Parathyroid adenoma (tissue), 2 donors: Measurements from ENCODE around the gene TCF3.

Source experiments
- H2AFZ ChIP-seq: fragments of 300-600 bp; sonication (generic); one replicate; pipeline ENCODE4 v1.7.0; 2017; ENCODE audit warnings: antibody characterized with exemption, mild to moderate bottlenecking
- H3K27ac ChIP-seq: fragments of 300-600 bp; sonication (generic); one replicate; pipeline ENCODE4 v1.7.0; 2017
- H3K27me3 ChIP-seq: fragments of 300-600 bp; sonication (generic); one replicate; pipeline ENCODE4 v1.7.0; 2017; ENCODE audit warnings: low read length; ENCODE audit not compliant: control insufficient read depth, insufficient read depth
- H3K36me3 ChIP-seq: fragments of 300-600 bp; sonication (generic); one replicate; pipeline ENCODE4 v1.7.0; 2017; ENCODE audit warnings: low read length; ENCODE audit not compliant: control insufficient read depth, insufficient read depth
- H3K4me1 ChIP-seq: fragments of 300-600 bp; sonication (generic); one replicate; pipeline ENCODE4 v1.7.0; 2017; ENCODE audit warnings: control low read depth
- H3K4me2 ChIP-seq: fragments of 300-600 bp; sonication (generic); one replicate; pipeline ENCODE4 v1.7.0; 2017; ENCODE audit warnings: low read length
- H3K4me3 ChIP-seq: fragments of 300-600 bp; sonication (generic); one replicate; pipeline ENCODE4 v1.7.0; 2017; ENCODE audit warnings: low read depth, low read length
- H3K79me2 ChIP-seq: fragments of 300-600 bp; sonication (generic); one replicate; pipeline ENCODE4 v1.7.0; 2017; ENCODE audit warnings: control low read depth
- H3K9ac ChIP-seq: fragments of 300-600 bp; sonication (generic); one replicate; pipeline ENCODE4 v1.7.0; 2017; ENCODE audit warnings: mild to moderate bottlenecking
- H3K9me3 ChIP-seq: fragments of 300-600 bp; sonication (generic); one replicate; pipeline ENCODE4 v1.7.0; 2017; ENCODE audit warnings: low read length; ENCODE audit not compliant: control insufficient read depth
- CTCF ChIP-seq: fragments of 300-600 bp; sonication (generic); IDR thresholded peaks from one replicate; pipeline ENCODE4 v1.7.0; 2017; ENCODE audit warnings: antibody characterized with exemption, mild to moderate bottlenecking
- donor health status: primary hyperparathyroidism.

Gene TCF3

DNA sequence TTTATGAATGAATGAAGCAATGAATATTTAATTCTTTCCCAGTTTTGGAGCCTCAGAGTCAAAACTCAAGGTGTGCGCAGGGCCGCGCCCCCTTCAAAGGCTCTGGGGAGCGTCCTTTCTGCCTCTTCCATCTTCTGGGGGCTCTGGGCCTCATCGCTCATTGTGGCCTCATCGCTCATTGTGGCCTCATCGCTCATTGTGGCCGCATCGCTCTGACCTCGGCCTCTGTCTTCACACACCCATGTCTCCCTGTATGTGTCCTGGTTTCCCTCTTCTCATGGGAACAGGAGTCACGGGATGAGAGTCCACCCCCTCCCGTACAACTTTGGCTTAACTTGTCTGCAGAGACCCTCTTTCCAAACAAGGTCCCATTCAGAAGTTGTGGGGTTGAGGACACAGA lies 81.1 kb downstream of the TCF3 start:
- H3K9me3 ChIP-seq: no peaks in the 10 kb centered on the region
- no peak overlapping the region for H3K9ac ChIP-seq
- no peak overlapping the region for H2AFZ ChIP-seq
- H3K27me3 ChIP-seq: no peaks in the 10 kb centered on the region
- H3K4me3 ChIP-seq: no peak overlapping the region
- no peaks in the 10 kb centered on the region for H3K79me2 ChIP-seq
- no peaks in the 10 kb centered on the region for H3K4me1 ChIP-seq
- no peak overlapping the region for H3K27ac ChIP-seq
- no peaks in the 10 kb centered on the region for H3K36me3 ChIP-seq
- H3K4me2 ChIP-seq: no peak overlapping the region
- no peak for TF ChIP-seq CTCF

DNA sequence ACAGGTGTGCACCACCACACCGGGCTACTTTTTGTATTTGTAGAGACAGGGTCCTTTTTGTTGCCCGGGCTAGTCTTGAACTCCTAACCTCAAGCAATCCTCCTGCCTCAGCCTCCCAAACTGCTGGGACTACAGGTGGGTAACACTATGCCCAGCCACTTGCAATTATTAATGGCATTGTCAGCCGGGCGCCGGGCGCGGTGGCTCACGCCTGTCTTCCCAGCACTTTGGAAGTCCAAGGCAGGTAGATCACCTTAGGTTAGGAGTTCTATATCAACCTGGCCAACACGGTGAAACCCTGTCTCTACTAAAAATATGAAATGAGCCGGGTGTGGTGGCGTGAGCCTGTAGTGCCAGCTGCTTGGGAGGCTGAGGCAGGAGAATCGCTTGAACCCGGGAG lies 81.6 kb downstream of the TCF3 start:
- H3K4me1 ChIP-seq: no peaks in the 10 kb centered on the region
- no peak overlapping the region for H3K4me3 ChIP-seq
- no peaks in the 10 kb centered on the region for H3K9me3 ChIP-seq
- TF ChIP-seq CTCF: no peak
- H3K27ac ChIP-seq: no peak overlapping the region
- no peak overlapping the region for H3K9ac ChIP-seq
- H2AFZ ChIP-seq: no peak overlapping the region
- no peaks in the 10 kb centered on the region for H3K36me3 ChIP-seq
- no peak overlapping the region for H3K4me2 ChIP-seq
- H3K79me2 ChIP-seq: no peaks in the 10 kb centered on the region
- no peaks in the 10 kb centered on the region for H3K27me3 ChIP-seq

DNA sequence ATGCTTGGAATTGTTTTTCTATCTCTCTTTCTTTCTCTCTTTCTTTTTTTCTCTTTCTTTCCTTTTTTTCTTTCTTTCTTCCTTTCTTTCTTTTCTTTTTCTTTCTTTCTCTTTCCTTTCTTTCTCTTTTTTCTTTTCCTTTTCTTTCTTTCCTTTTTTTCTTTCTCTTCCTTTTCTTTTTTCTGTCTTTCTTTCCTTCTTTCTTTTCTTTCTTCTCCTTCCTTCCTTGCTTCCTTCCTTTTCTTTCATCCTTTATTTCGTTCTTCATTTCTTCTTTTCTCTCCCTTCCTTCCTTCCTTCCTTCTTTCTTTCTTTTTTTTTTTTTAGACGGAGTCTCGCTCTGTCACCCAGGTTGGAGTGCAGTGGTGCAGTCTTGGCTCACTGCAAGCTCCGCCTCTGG lies 82.4 kb downstream of the TCF3 start:
- H3K27ac ChIP-seq: no peak overlapping the region
- H3K27me3 ChIP-seq: no peaks in the 10 kb centered on the region
- no peak overlapping the region for H3K4me2 ChIP-seq
- H3K79me2 ChIP-seq: no peaks in the 10 kb centered on the region
- H2AFZ ChIP-seq: no peak overlapping the region
- H3K4me1 ChIP-seq: no peaks in the 10 kb centered on the region
- no peaks in the 10 kb centered on the region for H3K36me3 ChIP-seq
- H3K9ac ChIP-seq: no peak overlapping the region
- no peaks in the 10 kb centered on the region for H3K9me3 ChIP-seq
- no peak overlapping the region for H3K4me3 ChIP-seq
- TF ChIP-seq CTCF: no peak

DNA sequence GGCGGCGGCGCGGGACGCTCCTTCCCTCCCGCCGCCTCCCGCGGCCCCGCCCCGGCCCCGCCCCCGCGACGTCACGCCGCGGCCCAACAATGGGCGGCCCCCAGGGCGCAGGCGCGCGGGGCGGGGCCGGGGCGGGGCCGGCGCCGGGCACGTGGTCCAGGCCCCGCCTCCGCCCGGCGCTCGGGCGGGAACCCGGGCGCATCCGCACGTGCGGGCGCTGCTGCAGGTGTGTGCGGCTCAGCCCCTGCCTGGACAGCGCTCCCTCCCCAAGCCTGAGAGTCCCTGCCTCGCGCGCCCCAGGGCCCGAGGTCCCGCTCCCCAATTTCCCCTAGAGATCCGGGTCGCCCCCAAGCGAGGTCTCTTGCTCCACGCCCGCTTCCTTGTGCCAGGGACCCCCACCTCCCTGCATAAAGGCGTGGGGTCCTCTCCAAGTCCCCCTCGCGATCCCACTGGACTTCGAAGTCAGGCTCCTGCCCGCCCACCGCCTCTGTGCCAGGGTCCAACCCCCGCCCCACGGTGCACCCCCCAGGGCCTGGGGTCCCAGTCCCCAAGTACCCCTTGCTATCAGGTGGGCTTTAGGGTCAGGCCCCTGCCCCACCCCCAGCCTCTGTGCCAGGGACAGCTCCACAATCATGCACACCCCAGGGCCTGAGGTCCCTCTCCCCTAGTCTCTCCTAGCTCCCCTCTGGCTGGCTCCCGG lies 83.9 kb downstream of the TCF3 start, which contains the start of gene MEX3D:
MEX3D (minus strand) TSS at position 6 of the 700 bp plus-strand sequence. CDS start 267 bp downstream, outside the sequence.
- no peak within 1 kb of the TSS for H3K27ac ChIP-seq
- no peaks in the 10 kb centered on the region for H3K9me3 ChIP-seq
- TF ChIP-seq CTCF: no peak

GRCh38 chr19:1567848-1568227 lies 84.6 kb downstream of the TCF3 start:
- Histone ChIP-seq H3K36me3 (no peaks in the 10 kb centered on the region), H3K4me3 (no peak overlapping the region), H3K27ac (no peak overlapping the region), H3K27me3 (no peaks in the 10 kb centered on the region), H3K9me3 (no peaks in the 10 kb centered on the region), H3K79me2 (no peaks in the 10 kb centered on the region), H3K4me2 (no peak overlapping the region), H3K9ac (no peak overlapping the region), H3K4me1 (no peaks in the 10 kb centered on the region), H2AFZ (no peak overlapping the region)
- no peak for TF ChIP-seq CTCF

More for the DNA sequence above, 83.9 kb downstream of the TCF3 start, which contains the start of gene MEX3D:
- Histone ChIP-seq H3K4me2 (peak within 1 kb of the TSS; percentile 92), H3K4me3 (peak within 1 kb of the TSS; percentile 62), H3K36me3 (no peaks in the 10 kb centered on the region), H3K4me1 (no peaks in the 10 kb centered on the region), H3K9ac (no peak within 1 kb of the TSS), H3K79me2 (no peaks in the 10 kb centered on the region), H3K27me3 (no peaks in the 10 kb centered on the region), H2AFZ (peak within 1 kb of the TSS; percentile 85)
